Fibroblast of villous mesenchyme (primary cell): ENCODE data around the gene RPS19BP1. TPM values are rescaled to one million over a fixed set of nuclear protein-coding genes. Genes with fewer than 3 reads are reported as not detected.
"Not testable (repeated sequence)": the region's sequence is repeated elsewhere in the genome, so short reads cannot be mapped to it uniquely, and the experiment has no call there.

ENCODE experiments used
- DNase-seq: peaks from one replicate; pipeline ENCODE4 v3.0.0-alpha.2; 2010; ENCODE audit warnings: low read depth
- H3K4me3 ChIP-seq: 2 replicates; pipeline ENCODE4 v1.5.1; 2011; ENCODE audit warnings: low read depth, mild to moderate bottlenecking, low read length
- CTCF ChIP-seq: IDR thresholded peaks from 2 replicates; pipeline ENCODE4 v1.5.1; 2012; ENCODE audit warnings: low read depth, mild to moderate bottlenecking, low read length; ENCODE audit not compliant: insufficient read depth
- total RNA-seq: library from RNA; depleted of rRNA; stranded (reverse); fragments of >200 nt; gene quantifications from 2 replicates; pipeline ENCODE4 v1.2.3, GENCODE V29; 2012

Gene RPS19BP1
- total RNA-seq, 1 donor = 44.0 TPM

GRCh38 chr22:39524089-39524752 is 8.3 kb downstream of the RPS19BP1 start:
- no peak overlapping the region for H3K4me3 ChIP-seq
- no peak for TF ChIP-seq CTCF
- DNase-seq = no peak

- peak; percentile 52 for DNase-seq
- TF ChIP-seq CTCF = no peak
- H3K4me3 ChIP-seq = peak overlapping the region; percentile 93
Observed at GRCh38 chr22:39522567-39523300, 9.8 kb downstream of the RPS19BP1 start.

GRCh38 chr22:39522091-39522490 is 10.5 kb downstream of the RPS19BP1 start:
- DNase-seq = not testable (repeated sequence)
- H3K4me3 ChIP-seq = peak overlapping the region; percentile 93

GRCh38 chr22:39521106-39521885 is 11.3 kb downstream of the RPS19BP1 start:
- peak; percentile 77 for DNase-seq
- peak overlapping the region; percentile 93 for H3K4me3 ChIP-seq

GRCh38 chr22:39520226-39521105 is 12.1 kb downstream of the RPS19BP1 start, which contains the start of gene ATF4:
ATF4 (plus strand) TSS chr22:39520562; CDS start chr22:39521446, 884 bp downstream.
- no peak for TF ChIP-seq CTCF
- no peak for DNase-seq
- peak within 1 kb of the TSS; percentile 93 for H3K4me3 ChIP-seq

- peak; percentile 29 for TF ChIP-seq CTCF
- DNase-seq = peak; percentile 100
Observed at GRCh38 chr22:39519681-39520225, 12.8 kb downstream of the RPS19BP1 start.

GRCh38 chr22:39518996-39519680 is 13.4 kb downstream of the RPS19BP1 start:
- no peak for TF ChIP-seq CTCF
- peak; percentile 65 for DNase-seq

More at GRCh38 chr22:39519681-39520225, 12.8 kb downstream of the RPS19BP1 start:
- H3K4me3 ChIP-seq = peak overlapping the region; percentile 93

More at GRCh38 chr22:39518996-39519680, 13.4 kb downstream of the RPS19BP1 start:
- H3K4me3 ChIP-seq = peak overlapping the region; percentile 93
